HG03097 (cell line): ENCODE results near the gene TBC1D5.

Experiments used
- ATAC-seq: cut with Tn5 transposase; IDR thresholded peaks from one replicate; pipeline ENCODE4 v1.9.1; 2021; ENCODE audit not compliant: unreplicated experiment, low FRiP score

Gene TBC1D5

DNA sequence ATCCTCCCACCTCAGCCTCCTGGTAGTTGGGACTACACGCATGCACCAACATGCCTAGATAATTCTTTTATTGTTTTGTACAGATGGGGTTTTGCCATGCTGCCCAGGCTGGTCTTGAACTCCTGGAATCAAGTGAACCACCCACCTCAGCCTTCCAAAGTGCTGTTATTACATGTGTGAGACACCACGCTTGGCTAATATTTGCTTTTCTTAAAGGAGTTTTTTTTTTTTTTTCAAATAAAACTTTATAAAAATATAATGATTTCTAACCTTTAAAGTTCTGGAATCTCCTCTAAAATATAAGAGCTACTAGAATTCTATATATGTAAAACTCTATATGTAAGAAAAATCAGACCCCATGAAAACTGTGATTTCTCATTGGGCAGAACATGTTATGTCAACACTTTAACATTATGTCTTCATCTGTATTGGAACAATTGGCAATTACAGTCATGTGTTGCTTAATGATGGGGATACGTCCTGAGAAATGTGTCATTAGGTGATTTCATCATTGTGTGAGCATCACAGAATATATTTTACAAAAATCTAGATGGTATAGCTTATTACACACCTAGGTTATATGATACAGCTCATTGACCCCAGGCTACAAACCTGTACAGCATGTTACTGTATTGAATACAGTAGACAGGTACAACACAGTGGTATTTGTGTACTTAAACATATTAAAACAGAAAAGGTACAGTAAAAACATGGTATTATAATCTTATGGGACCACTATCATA is 480.6 kb downstream of the TBC1D5 start:
- no peak for ATAC-seq

GRCh38 chr3:17260257-17260656 is 482.2 kb downstream of the TBC1D5 start:
- no peak for ATAC-seq

DNA sequence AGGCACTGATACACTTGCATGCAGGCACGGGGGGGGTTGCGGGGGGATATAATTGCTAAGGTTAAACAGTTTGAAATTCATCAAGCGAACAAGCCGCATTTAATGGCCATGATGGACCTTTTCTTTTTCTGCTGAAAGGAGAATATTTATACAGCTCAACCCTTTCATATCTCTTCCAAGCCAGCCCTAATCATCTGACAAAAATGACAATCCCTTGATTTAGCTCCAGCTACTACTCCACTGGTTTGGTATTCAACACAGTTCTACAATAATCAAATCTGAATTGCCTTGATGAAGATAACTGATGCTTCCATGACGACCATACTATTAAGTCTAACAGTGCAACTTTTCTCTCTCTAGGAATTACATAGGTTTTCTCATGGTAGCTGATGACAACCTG is 482.7 kb downstream of the TBC1D5 start:
- no peak for ATAC-seq

DNA sequence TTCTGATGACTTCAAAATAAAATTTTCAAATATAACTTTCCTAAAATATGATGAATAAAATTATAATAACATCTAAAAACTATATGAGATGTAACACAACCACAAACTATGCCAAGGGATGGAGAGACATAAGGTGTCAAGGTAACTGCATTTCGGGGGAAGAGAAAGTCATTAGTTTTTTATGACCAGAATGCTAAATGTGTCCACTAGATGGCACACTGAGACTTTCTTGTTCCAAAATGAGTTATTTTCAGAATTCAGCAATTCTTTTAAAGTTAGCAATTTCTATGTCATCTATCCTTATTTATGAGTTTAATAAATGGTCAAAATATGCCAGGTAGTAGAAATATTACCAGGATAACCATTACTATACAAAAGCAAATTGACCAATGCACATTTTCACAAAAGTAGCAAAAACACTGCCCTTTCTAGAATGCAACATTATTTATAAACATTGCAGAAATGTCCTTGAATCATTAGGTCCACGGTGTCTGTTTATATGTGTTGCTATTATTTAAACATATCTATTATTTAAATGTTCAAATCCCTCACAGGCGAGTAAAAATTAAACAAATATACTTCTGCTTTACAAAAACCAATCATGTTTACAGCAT is 483.5 kb downstream of the TBC1D5 start:
- ATAC-seq = no peak

- ATAC-seq = no peak
Observed at GRCh38 chr3:17257269-17257668, 485.2 kb downstream of the TBC1D5 start.

DNA sequence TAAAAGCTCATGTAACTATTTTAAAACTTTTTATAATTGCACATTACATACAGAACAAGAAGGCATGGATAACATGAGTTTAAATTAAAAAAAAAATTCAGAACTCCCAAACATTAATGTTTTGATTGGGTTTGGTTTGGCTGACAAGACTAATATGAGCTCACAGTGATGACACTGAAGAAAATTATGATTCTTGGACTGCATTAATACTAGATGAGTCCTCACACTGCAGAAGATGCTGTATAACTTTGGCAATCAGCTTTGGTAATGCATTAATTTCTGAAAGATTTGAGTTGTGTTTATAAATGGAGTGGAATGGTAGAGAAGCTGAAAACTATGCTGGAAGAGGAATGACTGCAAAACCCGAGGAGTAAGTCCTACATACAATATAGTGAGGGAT is 498.8 kb downstream of the TBC1D5 start:
- ATAC-seq = no peak

GRCh38 chr3:17239417-17239816 is 503.0 kb downstream of the TBC1D5 start:
- no peak for ATAC-seq

- no peak for ATAC-seq
Observed at GRCh38 chr3:17238023-17238422, 504.4 kb downstream of the TBC1D5 start.

DNA sequence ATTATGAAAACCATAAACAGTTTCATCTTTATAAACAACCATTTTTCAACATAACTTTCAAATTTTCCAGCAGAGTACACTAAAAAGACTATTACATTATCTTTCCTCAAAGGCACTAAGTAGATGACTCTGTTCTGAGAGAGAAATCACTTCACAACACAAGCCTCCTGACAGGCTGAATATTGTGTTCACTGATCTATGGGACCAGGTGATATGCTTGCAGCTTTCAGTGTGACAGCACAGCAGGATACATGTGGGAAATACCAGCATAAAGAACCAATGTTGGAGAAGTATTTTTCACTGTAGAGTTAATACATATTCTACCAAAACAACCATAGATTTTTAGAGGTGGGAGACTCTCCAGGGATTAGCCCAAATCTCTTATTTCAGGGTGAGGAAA is 507.1 kb downstream of the TBC1D5 start:
- ATAC-seq = no peak

DNA sequence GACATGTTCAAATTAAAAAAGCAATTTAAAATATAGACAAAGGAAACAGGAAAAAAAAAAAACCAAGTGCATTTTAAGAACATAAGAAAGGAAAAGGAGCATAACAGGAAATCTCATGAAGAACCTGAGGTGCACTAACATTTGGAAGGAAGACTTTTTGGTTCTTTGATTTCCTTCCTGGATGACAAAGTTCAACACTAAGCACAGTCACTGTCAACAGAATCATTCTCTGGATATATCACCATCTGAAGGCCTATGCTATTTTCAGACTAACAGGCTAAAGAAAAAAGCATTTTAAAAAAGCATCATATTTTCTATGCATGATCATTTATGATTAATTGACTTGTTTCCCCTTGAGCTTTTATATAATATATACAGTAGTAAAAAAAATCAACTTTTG is 508.0 kb downstream of the TBC1D5 start:
- no peak for ATAC-seq

DNA sequence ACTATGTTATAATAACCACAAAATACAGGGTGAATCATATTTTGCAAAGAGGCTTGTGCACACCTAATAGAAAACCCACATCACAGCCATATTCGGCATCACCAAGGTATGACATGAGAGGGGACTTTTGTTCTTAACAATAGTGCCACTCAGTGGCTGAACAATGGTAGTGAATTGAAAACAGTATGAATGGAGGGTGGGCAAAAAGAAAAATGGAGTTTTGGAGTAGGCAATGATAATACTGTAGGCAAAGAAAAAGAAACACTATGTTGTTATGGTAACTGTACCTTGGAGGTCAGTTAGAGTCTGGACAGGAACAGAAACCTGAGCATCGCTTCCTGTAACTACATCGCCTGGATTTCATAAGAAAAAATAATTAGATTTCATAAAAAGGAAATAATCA is 509.0 kb downstream of the TBC1D5 start:
- peak; percentile 80 for ATAC-seq

DNA sequence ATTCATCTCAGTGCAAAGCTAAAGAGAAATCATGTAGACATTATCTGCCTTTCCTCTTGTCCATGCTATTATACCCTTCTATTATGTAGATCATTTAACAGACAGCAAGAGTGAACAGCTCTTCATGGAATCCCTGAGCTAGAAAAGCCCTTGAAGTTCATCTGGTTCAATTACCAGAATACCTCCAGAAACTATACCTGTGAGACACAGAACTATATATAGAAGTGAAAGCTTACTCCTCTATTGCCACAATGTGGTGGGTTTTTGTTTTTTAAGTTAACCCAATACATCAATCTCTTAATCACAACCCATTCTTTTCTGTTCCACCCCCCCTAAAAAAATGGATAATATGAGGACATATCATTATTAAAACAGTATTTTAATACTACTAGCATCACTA is 510.0 kb downstream of the TBC1D5 start:
- no peak for ATAC-seq

DNA sequence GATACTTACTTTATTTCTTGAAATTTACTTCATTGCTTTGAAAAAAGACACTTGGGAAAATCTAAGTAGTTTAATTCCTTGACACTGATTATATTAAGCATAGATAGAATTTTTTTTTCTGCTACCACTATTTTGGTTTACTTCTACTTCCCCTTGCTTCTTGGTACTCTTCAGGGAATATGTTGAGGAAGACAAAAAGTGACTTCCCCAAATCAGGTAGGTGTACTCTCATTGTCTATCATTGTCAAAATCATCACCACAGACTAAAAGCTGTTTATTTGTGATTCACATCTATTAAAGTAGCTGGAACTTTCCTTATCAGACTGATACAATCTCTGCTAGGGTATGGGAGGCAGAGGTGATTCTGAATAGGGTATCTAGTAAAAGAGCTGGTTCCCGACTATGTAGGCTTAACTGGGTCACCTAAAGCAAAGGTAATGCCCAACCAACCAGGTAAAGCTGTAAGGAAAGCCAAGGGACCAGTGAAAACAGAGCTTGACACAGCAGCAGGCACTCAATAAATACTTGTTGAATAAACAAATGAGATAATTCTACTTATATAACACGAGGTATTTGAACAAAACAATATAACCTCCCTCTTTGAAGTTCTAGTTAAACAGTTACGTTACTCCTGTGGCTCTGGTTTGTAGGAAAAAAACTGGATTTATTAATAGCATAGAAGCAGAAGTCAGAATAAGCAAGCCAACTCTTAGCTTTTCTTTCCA is 510.7 kb downstream of the TBC1D5 start:
- ATAC-seq = no peak

- ATAC-seq = no peak
Observed at GRCh38 chr3:17227472-17227871, 515.0 kb downstream of the TBC1D5 start.

DNA sequence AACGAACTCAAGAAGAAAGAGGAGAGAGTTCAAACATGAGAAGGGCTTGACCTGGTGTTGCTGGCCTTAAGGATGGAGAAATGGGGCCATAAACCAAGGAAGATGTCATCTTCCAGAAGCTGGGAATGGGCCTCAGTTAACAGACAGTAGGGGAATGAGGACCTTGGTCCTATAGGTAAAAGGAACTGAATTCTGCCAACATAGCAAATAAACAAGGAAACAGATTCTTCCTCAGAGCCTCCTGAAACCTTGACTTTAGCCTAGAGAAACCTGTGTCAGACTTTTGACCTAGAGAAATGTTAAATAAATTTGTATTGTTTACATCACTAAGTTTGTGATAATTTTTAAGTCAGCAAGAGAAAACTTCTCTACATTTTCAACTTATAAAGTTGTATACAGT is 520.9 kb downstream of the TBC1D5 start:
- no peak for ATAC-seq

DNA sequence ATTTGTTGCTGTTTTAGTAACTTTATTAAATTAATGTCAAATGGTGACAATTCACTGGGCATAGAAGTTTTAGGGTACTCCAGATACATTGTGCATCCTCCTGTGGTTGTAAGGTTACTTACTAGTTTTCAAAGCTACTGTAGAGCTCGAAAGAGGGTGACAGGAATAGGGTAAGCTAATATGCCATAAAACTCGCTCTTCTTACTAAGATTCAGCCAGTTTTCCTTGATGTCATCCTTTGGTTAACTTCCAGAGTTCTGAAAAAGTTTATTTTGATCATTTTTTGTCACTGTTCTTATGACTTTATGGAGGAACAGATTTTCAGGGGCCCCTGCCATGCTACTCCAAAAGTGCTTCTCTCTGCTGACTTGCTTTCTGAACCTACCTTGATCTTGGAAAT is 522.8 kb downstream of the TBC1D5 start:
- ATAC-seq = no peak

- ATAC-seq = no peak
Observed at GRCh38 chr3:17218587-17218986, 523.8 kb downstream of the TBC1D5 start.

DNA sequence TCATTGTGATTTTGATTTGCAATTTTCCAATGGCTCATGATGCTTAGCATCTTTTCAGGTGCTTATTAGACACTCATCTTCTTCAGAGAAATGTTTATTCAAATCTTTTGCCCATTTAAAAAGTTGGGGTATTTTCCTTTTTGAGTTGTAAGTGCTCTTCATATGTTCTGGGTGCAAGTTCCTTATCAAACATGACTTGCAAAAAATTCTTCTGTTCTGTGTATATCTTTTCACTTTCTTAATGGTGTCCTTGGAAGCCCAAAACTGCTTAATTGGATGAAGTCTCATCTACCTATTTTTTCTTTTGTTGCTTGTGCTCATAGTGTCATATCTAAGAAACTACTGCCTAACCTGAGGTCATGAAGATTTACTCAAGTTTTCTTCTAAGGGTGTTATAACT is 524.8 kb downstream of the TBC1D5 start:
- no peak for ATAC-seq

GRCh38 chr3:17213102-17213501 is 529.3 kb downstream of the TBC1D5 start:
- ATAC-seq = no peak

- ATAC-seq = no peak
Observed at GRCh38 chr3:17207979-17208378, 534.5 kb downstream of the TBC1D5 start.

- ATAC-seq = no peak
Observed at GRCh38 chr3:17207019-17207418, 535.4 kb downstream of the TBC1D5 start.
